A549 (cell line): ENCODE results near the gene TJP2. TPM values are rescaled to one million over a fixed set of nuclear protein-coding genes. Genes with fewer than 3 reads are reported as not detected.

ENCODE experiments used
- ATAC-seq, 2 experiments: fragments of 200-7000 bp in 1 of 2; fragments of >200 bp in 1 of 2; cut with Nextera tagmentation in 1 of 2; cut with Tn5 transposase in 1 of 2; 3 replicates each; pipeline versions ENCODE4 v1.8.0 to v1.9.1; 2018 to 2020; ENCODE audit warnings: mild to moderate bottlenecking in 1 of 2, moderate library complexity in 1 of 2
- CTCF ChIA-PET: fragments of 300-600 bp; sonication (Branson Sonifier 250); formaldehyde crosslinking; extraction: SDS; loops from one replicate; lab custom pipeline; 2021; ENCODE audit warnings: antibody characterized with exemption, inconsistent platforms; lab: Yijun Ruan, JAX
- POLR2A ChIA-PET: fragments of 350-600 bp; formaldehyde crosslinking; extraction: SDS; loops from one replicate; lab custom pipeline; 2021; ENCODE audit warnings: antibody characterized with exemption, inconsistent platforms; lab: Yijun Ruan, JAX
- DNase-seq, 2 experiments: peaks; one replicate each; pipeline versions ENCODE4 v3.0.0 to v3.0.0-alpha.2; 2011 to 2016; ENCODE audit warnings: low read depth in 1 of 2, low spot score in 1 of 2
- FAIRE-seq: peaks from 2 replicates; lab custom pipeline; 2011; peaks lifted over from hg19 to GRCh38; lab: Jason Lieb, UNC
- H3K27ac ChIP-seq, 2 experiments: fragments of >200 bp; sonication (Bioruptor Twin); formaldehyde crosslinking; 3 replicates each; pipeline ENCODE4 v1.5.1; 2016 to 2017
- H3K4me1 ChIP-seq: fragments of >200 bp; sonication (Bioruptor Twin); formaldehyde crosslinking; 3 replicates; pipeline ENCODE4 v1.6.1; 2016
- H3K4me2 ChIP-seq: fragments of >200 bp; sonication (Bioruptor Twin); formaldehyde crosslinking; 3 replicates; pipeline ENCODE4 v1.6.1; 2016
- H3K4me3 ChIP-seq: fragments of >200 bp; sonication (Bioruptor Twin); formaldehyde crosslinking; 3 replicates; pipeline ENCODE4 v1.5.1; 2016
- H3K9me3 ChIP-seq: fragments of >200 bp; sonication (Bioruptor Twin); formaldehyde crosslinking; 3 replicates; pipeline ENCODE4 v1.6.1; 2016
- BHLHE40 ChIP-seq: IDR thresholded peaks from 2 replicates; pipeline ENCODE4 v1.6.1; 2012; ENCODE audit warnings: low read depth, low read length, inconsistent platforms
- CBX2 ChIP-seq: fragments of 200-600 bp; sonication (generic); IDR thresholded peaks from 2 replicates; pipeline ENCODE4 v1.6.1; 2016; ENCODE audit warnings: low read depth, mild to moderate bottlenecking, borderline replicate concordance
- CBX8 ChIP-seq: fragments of 200-600 bp; sonication (generic); IDR thresholded peaks from 2 replicates; pipeline ENCODE4 v1.6.1; 2016
- CEBPB ChIP-seq, 2 experiments: fragments of >200 bp in 1 of 2; sonication (Bioruptor Twin) in 1 of 2; formaldehyde crosslinking in 1 of 2; IDR thresholded peaks; 2 replicates each; pipeline ENCODE4 v1.6.1; 2012 to 2016
- CHD2 ChIP-seq: fragments of 150-350 bp; IDR thresholded peaks from 2 replicates; pipeline ENCODE4 v1.6.1; 2014; ENCODE audit warnings: low read length; ENCODE audit not compliant: partially characterized antibody
- CHD4 ChIP-seq: fragments of 200-600 bp; sonication (generic); IDR thresholded peaks from 2 replicates; pipeline ENCODE4 v1.6.1; 2016; ENCODE audit warnings: antibody characterized with exemption, mild to moderate bottlenecking, borderline replicate concordance
- E2F6 ChIP-seq: IDR thresholded peaks from 2 replicates; pipeline ENCODE4 v1.6.1; 2012; ENCODE audit warnings: low read depth, borderline replicate concordance
- EP300 ChIP-seq, 2 experiments: fragments of >200 bp; sonication (Bioruptor Twin); formaldehyde crosslinking; IDR thresholded peaks; 2 replicates in 1 of 2; 3 replicates in 1 of 2; pipeline ENCODE4 v1.6.1; 2016 to 2017
- ESRRA ChIP-seq: fragments of 150-350 bp; IDR thresholded peaks from 2 replicates; pipeline ENCODE4 v1.6.1; 2014; ENCODE audit warnings: mild to moderate bottlenecking, low read length, borderline replicate concordance
- FOSL2 ChIP-seq, 2 experiments: fragments of 450-650 bp in 1 of 2; fragments of >200 bp in 1 of 2; sonication (Bioruptor Twin) in 1 of 2; formaldehyde crosslinking; IDR thresholded peaks; 2 replicates each; pipeline versions ENCODE4 v1.5.0 to v1.6.1; 2016 to 2020; ENCODE audit warnings: mild to moderate bottlenecking in 1 of 2, moderate library complexity in 1 of 2
- GATA3 ChIP-seq: IDR thresholded peaks from 2 replicates; pipeline ENCODE4 v1.6.1; 2012; ENCODE audit warnings: borderline replicate concordance
- HDAC2 ChIP-seq: fragments of 200-600 bp; sonication (generic); IDR thresholded peaks from 2 replicates; pipeline ENCODE4 v1.6.1; 2016
- HMGXB4 ChIP-seq: fragments of 250-450 bp; sonication (Bioruptor Pico); IDR thresholded peaks from 2 replicates; pipeline ENCODE4 v1.5.0; 2021; ENCODE audit warnings: mild to moderate bottlenecking, moderate library complexity, borderline replicate concordance
- HOXB13 ChIP-seq: fragments of 250-450 bp; sonication (Bioruptor Pico); IDR thresholded peaks from 2 replicates; pipeline ENCODE4 v1.5.0; 2020; ENCODE audit warnings: low read depth, mild to moderate bottlenecking, moderate library complexity
- HOXB5 ChIP-seq: fragments of 250-450 bp; sonication (Bioruptor Pico); IDR thresholded peaks from 2 replicates; pipeline ENCODE4 v1.5.0; 2020; ENCODE audit warnings: mild to moderate bottlenecking, moderate library complexity
- JUN ChIP-seq, 2 experiments: fragments of >200 bp; sonication (Bioruptor Twin); formaldehyde crosslinking; IDR thresholded peaks; 2 replicates in 1 of 2; 3 replicates in 1 of 2; pipeline ENCODE4 v1.6.1; 2016 to 2017
- JUNB ChIP-seq: fragments of >200 bp; sonication (Bioruptor Twin); formaldehyde crosslinking; IDR thresholded peaks from 2 replicates; pipeline ENCODE4 v1.6.1; 2016
- KDM5A ChIP-seq: fragments of 200-600 bp; sonication (generic); IDR thresholded peaks from 2 replicates; pipeline ENCODE4 v1.6.1; 2016; ENCODE audit warnings: antibody characterized with exemption, mild to moderate bottlenecking
- MAFK ChIP-seq: fragments of 450-650 bp; IDR thresholded peaks from 2 replicates; pipeline ENCODE4 v1.6.1; 2014; ENCODE audit not compliant: partially characterized antibody
- MAX ChIP-seq: IDR thresholded peaks from 2 replicates; pipeline ENCODE4 v1.6.1; 2012
- MAZ ChIP-seq: fragments of 150-350 bp; IDR thresholded peaks from 2 replicates; pipeline ENCODE4 v1.6.1; 2014; ENCODE audit warnings: antibody characterized with exemption, low read depth, low read length, borderline replicate concordance
- MYC ChIP-seq: IDR thresholded peaks from 2 replicates; pipeline ENCODE4 v1.6.1; 2012; ENCODE audit warnings: mild to moderate bottlenecking, inconsistent platforms, low read length, improper control_type of control experiment, borderline replicate concordance
- NPAS2 ChIP-seq: fragments of 250-450 bp; sonication (Bioruptor Pico); IDR thresholded peaks from 2 replicates; pipeline ENCODE4 v1.8.0; 2022; ENCODE audit warnings: mild to moderate bottlenecking, moderate library complexity, borderline replicate concordance
- NR3C1 ChIP-seq: fragments of >200 bp; sonication (Bioruptor Twin); formaldehyde crosslinking; IDR thresholded peaks from 3 replicates; pipeline ENCODE4 v1.6.1; 2017
- PBX3 ChIP-seq: IDR thresholded peaks from 2 replicates; pipeline ENCODE4 v1.6.1; 2012
- POLR2A ChIP-seq: IDR thresholded peaks from 2 replicates; pipeline ENCODE4 v1.6.1; 2012; ENCODE audit warnings: mild to moderate bottlenecking, low read length
- RAD21 ChIP-seq, 2 experiments: fragments of >200 bp in 1 of 2; sonication (Bioruptor Twin) in 1 of 2; formaldehyde crosslinking in 1 of 2; IDR thresholded peaks in 1 of 2; conservative IDR thresholded peaks in 1 of 2; 2 replicates in 1 of 2; 3 replicates in 1 of 2; pipeline ENCODE4 v1.6.1; 2012 to 2018; ENCODE audit warnings: inconsistent platforms in 1 of 2
- RARB ChIP-seq: fragments of 250-450 bp; sonication (Bioruptor Pico); IDR thresholded peaks from 2 replicates; pipeline ENCODE4 v1.8.0; 2021; ENCODE audit warnings: mild to moderate bottlenecking, moderate library complexity
- REST ChIP-seq: fragments of 200-600 bp; sonication (generic); IDR thresholded peaks from 2 replicates; pipeline ENCODE4 v1.6.1; 2016; ENCODE audit warnings: antibody characterized with exemption, mild to moderate bottlenecking, moderate library complexity
- RNF2 ChIP-seq: fragments of 200-600 bp; sonication (generic); IDR thresholded peaks from 2 replicates; pipeline ENCODE4 v1.6.1; 2016; ENCODE audit warnings: low read depth, mild to moderate bottlenecking, antibody characterized with exemption, moderate library complexity, borderline replicate concordance
- SMC3 ChIP-seq: fragments of >200 bp; sonication (Bioruptor Twin); formaldehyde crosslinking; IDR thresholded peaks from 3 replicates; pipeline ENCODE4 v1.6.1; 2018; ENCODE audit warnings: inconsistent platforms
- SREBF2 ChIP-seq: fragments of 450-650 bp; IDR thresholded peaks from 2 replicates; pipeline ENCODE4 v1.6.1; 2014; ENCODE audit warnings: mild to moderate bottlenecking, moderate library complexity
- TP53 ChIP-seq: fragments of 250-450 bp; sonication (Bioruptor Pico); IDR thresholded peaks from 2 replicates; pipeline ENCODE4 v1.5.0; 2021; ENCODE audit warnings: mild to moderate bottlenecking, moderate library complexity
- USF2 ChIP-seq: fragments of 450-650 bp; IDR thresholded peaks from 2 replicates; pipeline ENCODE4 v1.6.1; 2014; ENCODE audit warnings: antibody characterized with exemption
- ZC3H11A ChIP-seq: fragments of 450-650 bp; IDR thresholded peaks from 2 replicates; pipeline ENCODE4 v1.6.1; 2014; ENCODE audit warnings: antibody characterized with exemption, mild to moderate bottlenecking
- ZNF302 ChIP-seq: fragments of 250-450 bp; sonication (Bioruptor Pico); IDR thresholded peaks from 2 replicates; pipeline ENCODE4 v1.9.0; 2021; ENCODE audit warnings: inconsistent platforms, mild to moderate bottlenecking, moderate library complexity
- WGBS: methylation state at CpG from one replicate; pipeline ENCODE4 v1.1.6; 2017; ENCODE audit errors: missing lambda C conversion rate; 5-methylcytosine and 5-hydroxymethylcytosine counted together
- polyA plus RNA-seq, 4 experiments: library from polyadenylated mRNA; depleted of rRNA in 3 of 4; stranded (reverse); fragments of >200 nt; fragmentation: RNase III in 1 of 4; extraction: RNeasy Plus Mini Kit Qiagen cat#74134 plus additional on column Dnase treatment in 1 of 4; gene quantifications; 2 replicates in 3 of 4; 3 replicates in 1 of 4; pipeline ENCODE4 v1.2.3, GENCODE V29; 2011 to 2017

Gene TJP2
- polyA plus RNA-seq, 2 of the 4 experiments (the other 2 are of a cell fraction), result 1.7 to 3.6 TPM

- H3K4me2 ChIP-seq, result peak overlapping the region; percentile 48
- peaks cover 34% of the 10 kb centered on the region for H3K4me1 ChIP-seq
Measured at GRCh38 chr9:69180670-69181069, 6.6 kb downstream of the TJP2 start.

More at GRCh38 chr9:69180670-69181069, 6.6 kb downstream of the TJP2 start:
- ChIA-PET POLR2A (interaction anchor here (1.5 kb wide), 1 partner anchor 145 kb away, joined by 9 read pairs; the partner anchor contains the start of gene FXN), CTCF (interaction anchor here (0.6 to 6.3 kb wide), 7 partner anchors 9 to 145 kb away, joined by 3 to 54 read pairs (median 3); partner anchors contain the start of gene FXN)
- peak; percentile 93 for TF ChIP-seq GATA3
- no peak for TF ChIP-seq ZC3H11A
- TF ChIP-seq RAD21 (conservative IDR thresholded peaks at IDR 0.05 in 1 of 2, IDR thresholded peaks at IDR 0.05 in 1 of 2), result no peak
- no peak for TF ChIP-seq REST
- TF ChIP-seq CBX2, result no peak
- TF ChIP-seq CHD2, result no peak
- TF ChIP-seq ZNF302 (CRISPR knock-in tag), result no peak
- no peak for TF ChIP-seq ESRRA
- peak; percentile 55; the same call in 1 of the 2 replicates for TF ChIP-seq JUNB
- no peak for TF ChIP-seq CBX8
- TF ChIP-seq BHLHE40, result no peak
- no peak for TF ChIP-seq JUN (IDR thresholded peaks at IDR 0.05)
- TF ChIP-seq SREBF2, result no peak
- TF ChIP-seq KDM5A, result no peak
- TF ChIP-seq SMC3, result no peak
- TF ChIP-seq MAZ, result no peak
- TF ChIP-seq HOXB5 (CRISPR knock-in tag), result no peak
- TF ChIP-seq MAX, result peak; percentile 61; the same call in 1 of the 2 replicates
- TF ChIP-seq MYC, result no peak
- TF ChIP-seq HMGXB4 (CRISPR knock-in tag), result no peak
- TF ChIP-seq NR3C1, result no peak
- no peak for TF ChIP-seq MAFK
- TF ChIP-seq CEBPB (IDR thresholded peaks at IDR 0.05), result no peak
- TF ChIP-seq HDAC2, result no peak
- no peak for TF ChIP-seq USF2
- no peak for TF ChIP-seq E2F6
- TF ChIP-seq RARB (CRISPR knock-in tag), result no peak
- no peak for TF ChIP-seq PBX3
- TF ChIP-seq FOSL2 (IDR thresholded peaks at IDR 0.05), result peak; percentile 55
- peak; percentile 49 for TF ChIP-seq FOSL2 (CRISPR knock-in tag; IDR thresholded peaks at IDR 0.05)
- TF ChIP-seq POLR2A, result no peak
- TF ChIP-seq CHD4, result no peak
- no peak for TF ChIP-seq EP300 (IDR thresholded peaks at IDR 0.05)
- no peak for TF ChIP-seq RNF2
- no peak for TF ChIP-seq NPAS2
- no peak for TF ChIP-seq TP53 (CRISPR knock-in tag)
- TF ChIP-seq HOXB13 (CRISPR knock-in tag), result no peak
- no peak for FAIRE-seq
- no peaks in the 10 kb centered on the region for H3K9me3 ChIP-seq
- peak; percentile 64 to 86 for DNase-seq
- H3K4me3 ChIP-seq, result no peak overlapping the region
- H3K27ac ChIP-seq, result peak overlapping the region; percentile 44 to 75; a peak in 5 of 6 replicates
- WGBS, result 4% methylated on average over 2 of the region's 2 CpGs
- peak; percentile 93 to 97 for ATAC-seq
